Measurements from ENCODE around the gene HOXB1.

HOXB1 gene

DNA sequence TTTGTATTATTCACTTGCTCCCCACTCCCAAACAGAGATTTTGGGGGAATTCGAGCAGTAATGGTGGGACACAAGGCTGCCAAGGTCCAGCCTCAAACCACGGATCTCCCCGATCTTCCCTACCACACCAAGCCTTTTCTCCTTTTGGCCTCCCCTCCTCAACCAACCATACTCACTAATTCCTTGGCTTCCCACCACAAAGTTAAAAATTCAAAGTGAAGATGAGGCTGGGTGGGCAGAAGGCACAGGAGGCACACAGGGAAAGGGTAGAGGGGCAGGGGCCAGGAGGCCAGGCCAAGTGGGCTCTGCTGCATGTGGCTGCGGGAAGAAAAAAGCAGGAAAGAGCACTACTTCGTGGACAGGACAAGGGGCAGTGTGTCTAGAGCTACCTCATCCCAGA, 32.1 kb upstream of the HOXB1 start:
- FAIRE-seq (no peak), DNase-seq (ENCODE audit: insufficient read length, low spot score) (no peak)
- TF ChIP-seq, protein P1, sequence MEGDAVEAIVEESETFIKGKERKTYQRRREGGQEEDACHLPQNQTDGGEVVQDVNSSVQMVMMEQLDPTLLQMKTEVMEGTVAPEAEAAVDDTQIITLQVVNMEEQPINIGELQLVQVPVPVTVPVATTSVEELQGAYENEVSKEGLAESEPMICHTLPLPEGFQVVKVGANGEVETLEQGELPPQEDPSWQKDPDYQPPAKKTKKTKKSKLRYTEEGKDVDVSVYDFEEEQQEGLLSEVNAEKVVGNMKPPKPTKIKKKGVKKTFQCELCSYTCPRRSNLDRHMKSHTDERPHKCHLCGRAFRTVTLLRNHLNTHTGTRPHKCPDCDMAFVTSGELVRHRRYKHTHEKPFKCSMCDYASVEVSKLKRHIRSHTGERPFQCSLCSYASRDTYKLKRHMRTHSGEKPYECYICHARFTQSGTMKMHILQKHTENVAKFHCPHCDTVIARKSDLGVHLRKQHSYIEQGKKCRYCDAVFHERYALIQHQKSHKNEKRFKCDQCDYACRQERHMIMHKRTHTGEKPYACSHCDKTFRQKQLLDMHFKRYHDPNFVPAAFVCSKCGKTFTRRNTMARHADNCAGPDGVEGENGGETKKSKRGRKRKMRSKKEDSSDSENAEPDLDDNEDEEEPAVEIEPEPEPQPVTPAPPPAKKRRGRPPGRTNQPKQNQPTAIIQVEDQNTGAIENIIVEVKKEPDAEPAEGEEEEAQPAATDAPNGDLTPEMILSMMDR (IDR thresholded peaks at IDR 0.05; ENCODE audit: insufficient read depth, missing control alignments): no peak

DNA sequence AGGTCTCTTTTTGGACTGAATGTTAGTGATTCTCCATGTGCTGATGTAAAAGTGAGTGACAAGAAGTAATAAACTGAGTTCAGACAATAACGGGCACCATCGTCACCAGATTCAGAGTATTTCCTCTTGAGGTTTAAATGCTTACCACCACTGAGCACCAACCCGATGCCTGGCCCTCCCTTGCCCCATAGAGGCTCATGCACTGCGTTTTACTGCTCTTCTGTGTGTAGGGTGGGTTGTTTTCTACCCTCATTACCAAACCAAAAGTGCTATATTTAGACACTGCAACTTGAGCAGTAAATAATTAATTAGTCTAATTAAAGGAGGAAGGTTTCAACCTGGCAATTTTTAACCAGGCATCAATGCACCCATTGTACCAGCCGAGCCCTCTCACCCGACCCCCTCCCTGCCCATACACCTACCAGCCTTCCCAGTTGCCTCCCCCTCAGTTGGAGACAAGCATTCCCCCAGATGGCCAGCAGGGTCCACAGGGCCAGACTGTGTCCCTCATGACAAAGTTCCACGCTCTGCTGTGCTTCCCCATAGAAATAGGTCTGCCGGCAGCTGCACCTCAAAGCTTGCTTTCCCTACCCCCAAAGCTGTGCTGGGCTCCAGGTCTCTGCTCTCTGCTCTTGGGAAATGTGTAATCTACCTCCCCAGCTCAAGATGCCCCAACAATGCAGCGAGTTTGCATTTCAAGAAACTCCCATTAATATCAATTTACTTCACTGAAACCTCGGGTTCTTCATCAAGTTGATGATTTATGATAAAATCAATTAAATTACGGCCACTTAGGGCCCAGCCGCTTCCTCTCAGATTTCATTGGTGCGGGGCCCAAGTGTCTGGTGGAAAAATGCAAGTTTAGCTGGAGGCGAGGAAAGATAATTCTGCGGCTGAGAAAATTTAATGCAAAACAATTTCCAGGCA, 31.3 kb upstream of the HOXB1 start:
- DNase-seq (ENCODE audit: insufficient read length, low spot score): no peak
- TF ChIP-seq, protein P1 (IDR thresholded peaks at IDR 0.05; ENCODE audit: insufficient read depth, missing control alignments): no peak
- no peak for FAIRE-seq

DNA sequence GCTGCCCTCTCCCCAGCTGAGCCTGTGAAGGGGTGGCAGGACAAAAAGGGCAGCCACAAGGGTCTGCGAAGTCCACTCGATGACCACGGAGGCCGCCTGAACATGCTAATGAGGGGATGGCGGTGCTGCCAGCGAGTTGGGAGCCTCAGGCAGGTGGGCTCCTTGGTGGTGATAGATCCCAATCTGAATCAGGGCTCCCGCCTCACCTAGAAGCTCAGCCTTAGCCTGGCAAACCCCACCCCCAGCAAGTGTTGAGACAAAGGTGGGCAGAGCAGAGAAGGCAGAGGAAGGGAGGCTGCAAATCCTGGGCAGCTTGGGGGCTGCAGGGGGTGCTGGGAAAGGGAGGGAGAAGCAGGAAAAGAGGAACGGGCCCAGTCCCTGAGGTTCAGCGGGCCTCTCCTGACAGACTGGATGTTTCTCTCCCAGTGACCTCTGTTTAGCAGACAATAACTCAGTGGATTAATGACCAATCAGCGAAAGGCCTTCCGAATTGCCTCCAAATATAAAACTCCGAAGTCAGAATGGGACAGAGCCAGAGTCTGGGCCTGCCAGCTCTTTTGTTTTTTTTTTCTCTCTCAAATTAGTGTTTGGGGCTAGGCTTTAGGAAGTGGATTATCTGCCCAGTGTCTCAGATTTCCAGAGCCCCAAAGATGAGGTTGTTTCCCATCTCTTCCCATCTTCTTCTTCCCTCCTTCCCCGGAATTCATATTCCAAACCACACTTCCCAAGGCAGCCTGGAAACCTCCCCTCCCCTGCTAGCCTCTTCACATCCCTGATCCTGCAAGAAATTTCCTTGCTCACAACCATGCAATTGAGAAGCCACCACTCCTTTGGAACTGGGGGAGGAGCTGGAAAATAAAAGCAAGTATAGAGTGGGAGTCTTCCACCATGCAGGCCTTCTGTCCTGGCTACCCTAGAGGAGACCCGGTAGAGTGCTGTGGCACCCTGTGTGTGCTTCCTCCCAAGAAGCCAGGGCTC, 29.3 kb upstream of the HOXB1 start:
- no peak for FAIRE-seq
- no peak for DNase-seq (ENCODE audit: insufficient read length, low spot score)
- TF ChIP-seq, protein P1 (IDR thresholded peaks at IDR 0.05; ENCODE audit: insufficient read depth, missing control alignments): no peak

DNA sequence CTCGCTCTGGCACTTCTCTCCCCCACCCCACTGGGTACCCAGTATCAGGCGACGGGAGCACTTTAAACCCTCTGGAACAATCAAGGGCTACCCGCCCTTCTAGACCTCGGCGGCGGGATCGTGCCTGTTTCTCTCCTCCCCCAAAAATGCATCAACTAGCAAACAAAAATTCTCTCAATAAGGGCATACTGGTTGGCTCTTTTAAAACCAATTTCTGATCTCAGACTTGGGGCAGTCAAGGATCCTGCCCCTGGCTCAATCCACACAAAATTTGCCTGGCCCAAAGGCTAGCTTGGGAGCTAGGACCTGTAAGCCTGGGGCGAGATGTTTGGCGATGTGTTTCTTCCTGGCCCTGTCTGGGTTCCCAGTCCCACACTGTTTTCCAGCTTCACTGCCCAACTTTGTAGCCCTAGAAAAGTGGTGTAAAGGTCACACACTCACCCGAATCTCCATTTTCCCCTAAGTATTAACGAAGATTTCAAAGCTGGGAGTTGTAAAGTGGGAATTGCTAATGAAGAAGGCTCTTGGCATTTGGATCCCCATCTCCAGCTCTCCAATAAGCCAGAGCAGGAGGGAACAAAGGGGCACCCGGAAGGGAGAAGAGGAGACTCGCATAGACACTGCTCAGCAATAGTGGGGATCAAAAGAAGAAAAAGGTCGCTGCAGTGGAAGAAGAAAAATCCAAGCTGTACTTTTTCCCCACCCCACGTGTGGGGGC, 28.5 kb upstream of the HOXB1 start:
- FAIRE-seq: no peak
- TF ChIP-seq, protein P1 (IDR thresholded peaks at IDR 0.05; ENCODE audit: insufficient read depth, missing control alignments): no peak
- no peak for DNase-seq (ENCODE audit: insufficient read length, low spot score)

DNA sequence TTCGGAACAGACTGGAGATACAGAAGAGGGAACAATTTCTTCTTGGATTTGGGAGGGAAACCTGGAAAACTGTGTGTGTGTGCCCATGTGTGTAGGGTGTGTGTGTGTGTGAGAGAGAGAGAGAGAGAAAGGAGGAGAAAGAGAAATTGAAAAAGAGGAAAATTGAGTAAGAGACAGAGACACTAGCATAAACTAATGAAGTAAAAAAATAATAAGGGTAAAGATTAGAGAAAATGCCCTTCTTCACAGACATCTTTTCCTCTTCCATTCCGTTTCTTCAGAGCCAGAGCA, 28.0 kb upstream of the HOXB1 start:
- TF ChIP-seq, protein P1 (IDR thresholded peaks at IDR 0.05; ENCODE audit: insufficient read depth, missing control alignments): no peak
- DNase-seq (ENCODE audit: insufficient read length, low spot score) (no peak), FAIRE-seq (no peak)

DNA sequence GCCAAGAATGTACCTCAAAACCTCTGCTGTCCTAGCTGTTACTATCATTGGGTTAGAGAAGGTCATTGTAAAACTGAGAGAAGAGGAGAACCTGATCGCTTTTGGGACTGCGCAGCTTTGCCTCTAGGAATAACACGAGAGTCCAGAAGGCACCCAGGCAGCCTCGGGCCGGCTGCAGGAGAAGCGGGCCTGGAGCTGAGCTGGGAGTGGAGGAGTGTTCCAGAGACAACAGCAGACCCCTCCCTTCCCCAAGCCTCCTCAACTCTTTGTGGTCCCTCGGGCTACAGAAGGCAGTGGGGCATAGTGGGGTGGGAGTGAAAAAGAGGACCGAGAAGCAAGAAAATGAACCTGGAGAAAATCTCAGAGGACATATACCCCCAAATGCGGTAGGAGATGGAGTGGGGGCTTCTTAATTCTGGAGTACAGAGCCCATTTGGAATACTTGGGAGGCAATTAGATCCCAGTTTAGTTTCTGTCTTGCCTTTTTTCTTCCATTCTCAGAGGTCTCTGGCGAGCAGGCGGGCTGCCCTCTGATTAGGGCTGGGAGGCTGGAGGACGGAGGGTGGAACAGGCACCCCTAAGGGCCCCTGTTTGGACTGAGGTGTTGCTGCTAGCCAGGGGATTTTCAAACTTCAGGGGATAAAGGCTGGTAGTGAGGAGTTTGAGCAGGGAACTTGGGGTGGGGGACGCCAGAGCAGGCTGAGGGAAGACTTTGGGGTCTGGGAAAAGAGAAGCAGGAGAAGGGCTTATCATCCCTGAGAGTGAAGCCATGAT, 27.4 kb upstream of the HOXB1 start:
- TF ChIP-seq, protein P1 (IDR thresholded peaks at IDR 0.05; ENCODE audit: insufficient read depth, missing control alignments): no peak
- no peak for FAIRE-seq
- no peak for DNase-seq (ENCODE audit: insufficient read length, low spot score)
